MM.1S (cell line): ENCODE data around the gene ACCSL.

ENCODE experiments used
- EZH2 ChIP-seq: fragments of 300-600 bp; sonication (generic); optimal IDR thresholded peaks from 2 replicates; pipeline ENCODE3; 2017; ENCODE audit warnings: low read depth, mild to moderate bottlenecking, antibody characterized with exemption, low read length, mixed read lengths
- EZH2phosphoT487 ChIP-seq: fragments of 300-600 bp; sonication (generic); IDR thresholded peaks from 2 replicates; pipeline ENCODE4 v1.6.1; 2018; ENCODE audit warnings: antibody characterized with exemption, low read length
- TF ChIP-seq, protein P1 (sequence below): fragments of 300-600 bp; sonication (generic); IDR thresholded peaks from 2 replicates; pipeline ENCODE4 v1.5.1; 2016; ENCODE audit warnings: antibody characterized with exemption, low read length, mixed read lengths

DNA sequence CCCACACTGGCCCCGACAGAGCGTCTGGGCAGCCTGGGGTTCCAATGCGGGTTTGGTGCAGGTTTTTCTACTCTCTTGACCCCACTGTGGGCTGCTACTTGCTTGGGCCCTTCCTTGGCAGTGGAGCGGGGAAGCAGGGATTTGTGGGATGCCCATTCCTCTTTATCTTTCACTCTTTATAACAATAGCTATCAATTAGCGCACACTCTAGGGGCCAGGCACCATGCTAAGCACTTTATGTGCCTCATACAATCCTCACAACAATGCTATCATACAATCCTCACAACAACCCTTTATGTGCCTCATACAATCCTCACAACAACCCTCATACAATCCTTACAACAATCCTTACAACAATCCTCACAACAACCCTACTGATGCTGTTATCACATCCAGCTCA, 31.0 kb downstream of the ACCSL start:
- TF ChIP-seq, protein P1, sequence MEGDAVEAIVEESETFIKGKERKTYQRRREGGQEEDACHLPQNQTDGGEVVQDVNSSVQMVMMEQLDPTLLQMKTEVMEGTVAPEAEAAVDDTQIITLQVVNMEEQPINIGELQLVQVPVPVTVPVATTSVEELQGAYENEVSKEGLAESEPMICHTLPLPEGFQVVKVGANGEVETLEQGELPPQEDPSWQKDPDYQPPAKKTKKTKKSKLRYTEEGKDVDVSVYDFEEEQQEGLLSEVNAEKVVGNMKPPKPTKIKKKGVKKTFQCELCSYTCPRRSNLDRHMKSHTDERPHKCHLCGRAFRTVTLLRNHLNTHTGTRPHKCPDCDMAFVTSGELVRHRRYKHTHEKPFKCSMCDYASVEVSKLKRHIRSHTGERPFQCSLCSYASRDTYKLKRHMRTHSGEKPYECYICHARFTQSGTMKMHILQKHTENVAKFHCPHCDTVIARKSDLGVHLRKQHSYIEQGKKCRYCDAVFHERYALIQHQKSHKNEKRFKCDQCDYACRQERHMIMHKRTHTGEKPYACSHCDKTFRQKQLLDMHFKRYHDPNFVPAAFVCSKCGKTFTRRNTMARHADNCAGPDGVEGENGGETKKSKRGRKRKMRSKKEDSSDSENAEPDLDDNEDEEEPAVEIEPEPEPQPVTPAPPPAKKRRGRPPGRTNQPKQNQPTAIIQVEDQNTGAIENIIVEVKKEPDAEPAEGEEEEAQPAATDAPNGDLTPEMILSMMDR: no peak
- TF ChIP-seq EZH2 (no peak), EZH2phosphoT487 (no peak)
